Osteocyte (in vitro differentiated cells): ENCODE measurements around the gene CD27. TPM values are rescaled to one million over a fixed set of nuclear protein-coding genes. Genes with fewer than 3 reads are reported as not detected.

Experiments
- DNase-seq: peaks from one replicate; pipeline ENCODE4 v3.0.0; 2021; ENCODE audit warnings: mixed read lengths; ENCODE audit not compliant: unreplicated experiment; ENCODE audit errors: extremely low spot score
- H3K27ac Mint-ChIP-seq: one replicate; pipeline ENCODE4 v1.8.0; 2021; ENCODE audit warnings: mild to moderate bottlenecking, mixed read lengths; ENCODE audit not compliant: unreplicated experiment
- H3K27me3 Mint-ChIP-seq: one replicate; pipeline ENCODE4 v1.8.0; 2021; ENCODE audit warnings: mixed read lengths; ENCODE audit not compliant: unreplicated experiment
- H3K36me3 Mint-ChIP-seq: one replicate; pipeline ENCODE4 v1.8.0; 2021; ENCODE audit warnings: mixed read lengths; ENCODE audit not compliant: unreplicated experiment
- H3K4me1 Mint-ChIP-seq: one replicate; pipeline ENCODE4 v1.8.0; 2021; ENCODE audit warnings: mixed read lengths; ENCODE audit not compliant: unreplicated experiment
- H3K4me3 Mint-ChIP-seq: one replicate; pipeline ENCODE4 v1.8.0; 2021; ENCODE audit warnings: mild to moderate bottlenecking, moderate library complexity, mixed read lengths; ENCODE audit not compliant: unreplicated experiment
- H3K9me3 Mint-ChIP-seq: one replicate; pipeline ENCODE4 v1.8.0; 2021; ENCODE audit warnings: mixed read lengths; ENCODE audit not compliant: unreplicated experiment
- CTCF ChIP-seq: fragments of 200-600 bp; sonication (generic); IDR thresholded peaks from 2 replicates; pipeline ENCODE4 v1.5.0; 2021; ENCODE audit warnings: antibody characterized with exemption, mild to moderate bottlenecking, moderate library complexity
- total RNA-seq: library from RNA; stranded (reverse); gene quantifications from 2 replicates; pipeline ENCODE4 v1.2.1, GENCODE V29; 2021

The CD27 gene
- total RNA-seq, 1 donor from 2014 or later = not detected

DNA sequence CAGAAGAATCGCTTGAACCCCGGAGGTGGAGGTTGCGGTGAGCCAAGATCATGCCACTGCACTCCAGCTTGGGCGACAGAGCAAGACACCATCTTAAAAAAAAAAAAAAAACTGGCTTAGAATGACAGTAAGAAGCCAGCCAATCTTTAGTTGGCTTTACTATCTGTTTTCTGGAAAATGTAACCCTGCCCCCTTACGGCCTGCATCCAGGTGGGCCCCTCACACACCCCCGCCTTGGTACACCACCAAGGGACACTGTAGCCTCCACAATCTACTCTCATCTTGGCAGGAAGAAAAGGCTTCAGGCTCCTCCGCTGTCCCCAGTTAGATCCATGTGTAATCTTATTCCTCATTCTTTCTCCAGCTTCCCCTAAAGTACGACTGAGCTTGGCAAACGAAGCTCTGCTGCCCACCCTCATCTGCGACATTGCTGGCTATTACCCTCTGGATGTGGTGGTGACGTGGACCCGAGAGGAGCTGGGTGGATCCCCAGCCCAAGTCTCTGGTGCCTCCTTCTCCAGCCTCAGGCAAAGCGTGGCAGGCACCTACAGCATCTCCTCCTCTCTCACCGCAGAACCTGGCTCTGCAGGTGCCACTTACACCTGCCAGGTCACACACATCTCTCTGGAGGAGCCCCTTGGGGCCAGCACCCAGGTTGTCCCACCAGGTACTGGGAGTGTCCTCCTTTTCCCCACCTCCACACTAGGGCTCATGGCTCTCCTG is 13.7 kb downstream of the CD27 start:
- no peak for TF ChIP-seq CTCF
- DNase-seq = no peak

GRCh38 chr12:6459004-6459337 is 14.2 kb downstream of the CD27 start:
- Mint-ChIP-seq H3K36me3 (peaks cover 15% of the 10 kb centered on the region), H3K4me3 (no peak overlapping the region), H3K9me3 (no peaks in the 10 kb centered on the region), H3K4me1 (no peaks in the 10 kb centered on the region), H3K27me3 (no peaks in the 10 kb centered on the region), H3K27ac (no peak overlapping the region)
- no peak for DNase-seq
- TF ChIP-seq CTCF = no peak

More for the DNA sequence above, 13.7 kb downstream of the CD27 start:
- no peaks in the 10 kb centered on the region for H3K9me3 Mint-ChIP-seq
- H3K36me3 Mint-ChIP-seq = peaks cover 14% of the 10 kb centered on the region
- H3K27ac Mint-ChIP-seq = no peak overlapping the region
- peaks cover under 1% of the 10 kb centered on the region for H3K4me1 Mint-ChIP-seq
- H3K27me3 Mint-ChIP-seq = no peaks in the 10 kb centered on the region
- H3K4me3 Mint-ChIP-seq = no peak overlapping the region

GRCh38 chr12:6460751-6461371 is 16.1 kb downstream of the CD27 start:
- no peak for TF ChIP-seq CTCF
- DNase-seq = no peak
- Mint-ChIP-seq H3K4me1 (no peaks in the 10 kb centered on the region), H3K36me3 (peaks cover 19% of the 10 kb centered on the region), H3K27ac (no peak overlapping the region), H3K9me3 (no peaks in the 10 kb centered on the region), H3K4me3 (no peak overlapping the region), H3K27me3 (no peaks in the 10 kb centered on the region)

DNA sequence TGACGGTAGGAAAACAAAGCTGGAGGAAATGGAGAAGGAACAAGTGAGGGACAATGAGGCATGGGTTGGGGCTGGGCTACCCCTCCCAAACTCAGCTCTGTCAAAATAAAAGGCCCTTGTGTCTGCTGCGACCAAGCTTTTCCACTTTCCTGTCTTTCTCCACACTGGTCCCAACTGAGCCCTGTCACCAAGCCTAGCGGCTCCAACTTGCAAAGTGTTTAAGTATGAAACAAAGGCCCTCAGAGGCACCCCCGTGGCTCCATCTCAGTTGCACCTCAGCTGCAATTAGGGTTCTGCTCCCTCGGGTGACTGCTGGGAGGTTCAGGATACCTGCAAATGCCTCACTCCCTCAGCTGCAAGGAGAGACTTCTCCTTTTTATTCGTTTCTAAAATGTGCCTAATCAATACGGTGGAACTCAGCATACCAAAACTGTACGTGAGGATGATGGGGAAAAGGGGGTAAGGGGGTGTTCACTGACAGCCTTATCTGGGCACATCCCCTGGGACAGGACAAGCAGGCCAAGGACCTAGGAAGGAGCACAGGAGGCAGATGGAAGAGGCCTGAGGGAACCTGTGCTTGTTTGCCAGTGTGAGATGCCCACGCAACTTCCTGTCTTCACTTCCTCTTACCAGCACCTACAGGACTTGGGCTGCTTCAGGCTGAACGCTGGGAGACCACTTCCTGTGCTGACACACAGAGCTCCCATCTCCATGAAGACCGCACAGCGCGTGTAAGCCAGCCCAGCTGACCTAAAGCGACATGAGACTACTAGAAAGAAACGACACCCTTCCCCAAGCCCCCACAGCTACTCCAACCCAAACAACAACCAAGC is 16.9 kb downstream of the CD27 start:
- DNase-seq = no peak
- Mint-ChIP-seq H3K27me3 (no peaks in the 10 kb centered on the region), H3K4me3 (no peak overlapping the region), H3K27ac (no peak overlapping the region), H3K36me3 (peaks cover 19% of the 10 kb centered on the region), H3K9me3 (no peaks in the 10 kb centered on the region), H3K4me1 (no peaks in the 10 kb centered on the region)
- no peak for TF ChIP-seq CTCF
